ENCODE data around the gene ARCN1.

ARCN1 gene

DNA sequence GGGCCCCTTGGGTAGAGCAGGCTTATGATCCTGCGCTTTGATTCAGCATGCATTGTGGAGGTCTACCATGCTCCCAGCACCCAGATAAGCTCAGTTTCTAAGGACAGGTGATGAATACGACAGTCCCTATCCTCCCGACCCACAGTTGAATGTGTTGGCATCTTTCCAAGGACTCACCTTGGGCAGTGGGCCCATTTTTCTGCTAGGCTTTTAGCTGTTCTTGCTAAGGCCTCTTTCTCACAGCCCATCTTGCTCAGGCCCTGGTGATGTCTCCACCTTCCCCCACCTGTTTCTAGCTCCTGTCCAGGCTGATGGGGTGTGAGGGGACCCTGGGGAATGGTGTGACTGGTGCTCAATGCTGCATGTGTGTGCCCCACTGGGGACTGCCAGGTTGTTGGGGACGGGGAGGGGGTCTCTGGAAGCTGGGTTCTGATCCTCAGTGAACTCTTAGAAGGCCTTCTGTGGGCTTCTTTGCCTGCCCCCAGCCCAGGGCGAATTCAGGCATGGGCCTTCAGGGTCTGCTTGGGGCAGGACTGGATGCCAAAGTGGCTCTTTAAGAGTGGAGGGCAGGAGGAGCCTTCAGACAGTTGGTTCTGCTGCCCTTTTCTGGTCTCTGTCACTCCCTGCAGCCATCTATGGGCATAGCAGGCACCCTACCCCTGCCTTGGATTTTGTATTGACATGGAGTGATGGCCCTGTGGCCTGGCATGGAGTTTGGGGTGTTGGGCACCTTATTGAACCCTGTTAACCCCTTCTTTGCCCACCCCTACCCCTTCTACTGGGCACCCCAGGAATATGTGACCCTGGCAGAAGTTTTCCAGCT is 68.3 kb downstream of the ARCN1 start:
- no peak for DNase-seq

DNA sequence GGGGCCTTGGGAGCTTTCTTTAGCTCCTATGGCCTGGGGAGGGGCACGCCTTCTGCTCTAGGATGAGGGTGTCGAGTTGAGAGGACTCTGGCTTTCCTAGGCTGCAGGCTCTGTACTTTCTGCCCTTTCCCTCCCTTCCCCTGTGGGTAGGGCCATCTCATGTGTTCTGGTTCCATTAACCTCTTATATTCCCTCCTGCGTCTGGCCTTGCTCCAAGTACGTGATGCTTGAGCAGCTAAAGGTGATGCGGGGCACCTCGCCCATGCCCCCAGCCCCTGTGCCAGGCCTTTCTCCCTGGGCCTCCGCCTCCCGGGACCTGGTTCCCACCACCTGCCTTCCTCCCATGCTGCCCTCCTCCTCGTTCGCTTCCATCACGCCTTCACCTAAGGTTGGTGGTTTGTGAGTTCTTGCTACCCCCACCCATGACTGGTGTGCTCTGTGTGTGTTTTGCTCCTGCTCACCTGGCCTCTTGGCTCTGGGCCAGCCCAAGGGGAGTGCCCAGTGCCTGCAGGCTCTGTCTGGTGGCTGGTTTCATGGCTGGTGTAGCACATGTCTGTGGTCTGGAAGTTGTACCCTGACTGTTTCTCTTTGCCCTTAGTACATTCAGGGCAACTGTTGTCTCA is 69.3 kb downstream of the ARCN1 start:
- no peak for DNase-seq

DNA sequence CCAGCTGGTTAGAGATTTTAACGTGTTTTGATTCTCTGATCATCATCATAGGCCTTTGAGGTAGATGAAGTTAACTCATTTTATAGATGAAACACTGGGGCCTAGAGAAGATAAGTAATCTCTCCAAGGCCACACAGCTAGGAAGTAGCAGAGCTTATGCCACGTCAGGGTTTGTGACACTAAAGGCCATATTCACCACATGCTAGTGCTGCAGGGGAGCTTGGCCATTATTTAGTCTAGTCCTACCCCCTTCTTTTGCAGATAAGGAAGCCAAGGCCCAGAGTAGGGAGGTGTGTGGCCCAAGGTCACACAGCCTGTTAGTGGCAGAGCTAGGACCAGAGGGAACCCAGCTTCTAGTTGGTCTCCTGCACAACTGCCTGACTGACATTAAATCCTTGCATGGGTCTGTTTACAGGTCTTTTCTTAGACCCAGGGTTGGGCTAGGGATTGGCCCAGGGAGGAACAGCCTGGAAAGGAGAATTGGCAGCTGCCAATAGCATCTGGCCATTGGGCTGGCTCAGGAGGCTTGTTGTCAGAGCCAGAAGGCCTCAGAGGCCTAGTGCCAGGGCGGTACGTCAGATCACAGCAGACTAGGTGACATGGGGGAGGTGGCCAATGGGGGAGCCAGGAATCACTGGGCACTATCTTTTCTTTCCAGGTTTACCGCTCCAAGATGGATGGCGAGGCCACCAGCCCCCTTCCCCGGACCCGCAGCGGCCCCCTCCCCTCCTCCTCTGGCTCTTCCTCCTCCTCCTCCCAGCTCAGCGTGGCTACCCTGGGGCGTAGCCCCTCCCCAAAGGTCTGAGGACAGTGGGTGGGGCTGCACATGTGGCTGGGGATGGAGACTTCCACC is 71.2 kb downstream of the ARCN1 start:
- DNase-seq = no peak

DNA sequence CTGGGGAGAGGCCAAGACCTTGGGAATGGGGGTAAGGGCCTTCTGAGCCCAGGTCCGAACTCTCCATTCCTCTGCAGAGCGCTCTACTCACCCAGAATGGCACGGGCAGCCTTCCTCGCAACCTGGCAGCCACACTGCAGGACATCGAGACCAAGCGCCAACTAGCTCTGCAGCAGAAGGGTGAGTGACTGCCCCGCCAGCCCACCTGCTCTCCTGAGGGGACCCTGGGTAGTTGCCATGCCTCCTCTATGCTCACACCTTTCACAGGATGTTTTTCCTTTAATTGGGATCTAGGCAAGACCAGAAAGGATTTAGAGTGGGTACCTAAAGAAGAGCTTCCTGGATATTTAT is 71.8 kb downstream of the ARCN1 start:
- DNase-seq = no peak

DNA sequence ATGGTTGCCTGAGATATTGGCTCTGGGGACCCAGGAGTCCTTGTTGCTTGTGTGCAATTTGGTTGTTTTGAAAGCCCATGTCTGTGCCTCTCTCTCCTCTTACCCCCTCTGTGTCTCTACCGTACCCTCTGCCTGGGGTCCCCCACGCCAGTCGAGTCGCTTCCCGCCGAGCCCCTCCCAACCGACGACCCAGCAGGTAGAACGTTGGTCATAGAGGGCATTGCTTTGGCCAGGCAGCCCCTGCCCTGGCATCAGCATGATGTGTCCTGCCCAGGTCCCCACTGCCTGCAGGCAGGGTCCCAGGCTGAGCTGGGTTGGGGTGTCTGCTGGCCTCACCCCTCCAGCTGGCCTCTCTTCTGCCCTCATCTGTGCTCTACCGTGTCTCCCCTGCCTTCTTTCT is 72.3 kb downstream of the ARCN1 start:
- DNase-seq = no peak

DNA sequence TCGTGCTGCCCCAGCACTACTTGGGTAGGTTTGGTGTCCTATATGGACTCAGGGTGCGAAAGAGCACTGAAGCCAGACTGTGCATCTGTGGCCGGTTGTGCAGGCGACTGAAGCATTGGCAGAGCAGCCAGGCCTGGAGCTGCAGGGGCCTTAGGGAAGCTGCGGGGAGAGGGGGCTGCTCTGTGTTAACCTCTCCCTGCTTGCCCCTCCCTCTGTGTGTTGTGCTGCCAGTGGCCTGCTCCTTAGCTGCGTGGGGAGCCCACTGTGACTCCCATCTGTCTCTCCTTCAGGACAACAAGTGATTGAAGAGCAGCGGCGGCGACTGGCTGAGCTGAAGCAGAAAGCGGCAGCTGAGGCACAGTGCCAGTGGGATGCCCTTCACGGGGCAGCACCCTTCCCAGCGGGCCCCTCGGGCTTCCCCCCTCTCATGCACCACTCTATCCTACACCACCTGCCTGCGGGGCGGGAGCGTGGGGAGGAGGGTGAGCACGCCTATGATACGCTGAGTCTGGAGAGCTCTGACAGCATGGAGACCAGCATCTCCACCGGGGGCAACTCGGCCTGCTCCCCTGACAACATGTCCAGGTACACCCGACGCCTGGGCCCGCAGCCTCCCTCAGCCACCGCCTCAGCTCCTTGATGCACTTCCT is 73.0 kb downstream of the ARCN1 start:
- no peak for DNase-seq

DNA sequence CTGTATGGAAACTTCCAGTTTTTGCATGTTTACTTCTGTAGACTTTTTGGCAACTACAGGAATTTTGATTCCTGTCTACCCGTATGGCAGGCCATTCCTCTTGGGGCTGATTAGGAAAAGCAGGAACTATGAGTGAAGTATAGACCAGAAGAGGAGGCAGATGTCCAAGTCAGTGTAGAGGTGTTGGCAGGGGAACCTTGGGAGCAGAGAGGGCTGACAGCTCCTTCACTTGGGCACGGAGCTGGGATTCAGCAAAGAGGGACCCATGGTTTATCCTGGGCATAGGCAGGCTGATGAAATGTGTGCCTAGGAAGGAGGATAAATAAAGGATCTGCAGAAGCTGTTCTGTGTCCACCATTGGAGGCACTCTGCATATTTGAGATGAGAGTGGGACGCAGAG is 74.2 kb downstream of the ARCN1 start:
- DNase-seq = no peak

DNA sequence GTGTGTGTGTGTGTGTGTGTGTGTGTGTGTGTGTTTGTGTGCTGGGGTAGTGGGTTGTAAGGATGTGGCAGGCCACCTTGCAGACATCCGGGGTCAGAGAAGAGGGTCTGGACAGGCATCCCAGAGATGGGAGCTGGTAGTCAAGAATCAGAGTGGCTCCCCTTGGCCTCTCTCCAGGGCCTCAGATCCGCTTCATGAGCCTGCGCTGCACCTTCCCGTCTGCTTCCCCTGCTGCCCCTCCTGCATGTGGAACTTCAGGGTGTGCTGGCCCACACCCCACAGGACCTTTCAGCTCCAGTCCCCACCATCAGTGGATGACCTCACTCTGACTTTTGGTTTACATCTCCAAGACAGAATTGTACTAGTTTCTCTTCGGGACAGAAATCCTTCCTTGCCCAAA is 76.1 kb downstream of the ARCN1 start:
- no peak for DNase-seq

DNA sequence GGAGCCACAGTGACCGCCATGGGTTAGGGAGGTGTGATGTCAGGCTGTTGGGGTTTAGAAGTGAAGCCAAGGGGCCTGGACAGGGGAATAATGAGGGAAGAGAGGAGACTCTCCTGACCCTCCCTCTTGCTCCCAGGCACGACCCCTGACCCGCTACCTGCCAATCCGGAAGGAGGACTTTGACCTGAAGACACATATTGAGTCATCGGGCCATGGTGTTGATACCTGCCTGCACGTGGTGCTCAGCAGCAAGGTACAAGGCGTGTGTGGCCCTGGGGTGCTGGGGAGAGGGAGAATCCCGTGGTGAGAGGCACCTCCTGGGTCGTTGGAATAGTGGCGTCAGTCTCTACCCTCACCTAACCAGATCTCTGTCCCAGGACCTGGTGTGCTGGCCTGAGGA is 77.7 kb downstream of the ARCN1 start:
- DNase-seq = no peak

DNA sequence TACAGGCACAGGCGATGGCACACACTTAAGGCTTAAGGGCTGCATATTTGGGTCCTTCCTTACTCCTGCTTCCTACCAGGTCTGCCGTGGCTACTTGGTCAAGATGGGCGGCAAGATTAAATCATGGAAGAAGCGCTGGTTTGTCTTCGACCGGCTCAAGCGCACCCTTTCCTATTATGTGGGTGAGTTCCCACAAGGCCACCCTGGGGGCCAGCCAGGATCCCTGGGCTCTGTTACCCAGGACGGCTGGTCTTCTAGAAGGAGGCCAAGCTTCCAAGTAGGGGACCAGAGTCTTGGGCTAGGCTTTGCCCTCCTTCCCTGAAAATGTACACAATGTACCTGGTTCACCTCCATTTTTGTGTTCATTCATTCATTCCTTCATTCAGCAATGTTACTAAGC is 78.2 kb downstream of the ARCN1 start:
- no peak for DNase-seq

DNA sequence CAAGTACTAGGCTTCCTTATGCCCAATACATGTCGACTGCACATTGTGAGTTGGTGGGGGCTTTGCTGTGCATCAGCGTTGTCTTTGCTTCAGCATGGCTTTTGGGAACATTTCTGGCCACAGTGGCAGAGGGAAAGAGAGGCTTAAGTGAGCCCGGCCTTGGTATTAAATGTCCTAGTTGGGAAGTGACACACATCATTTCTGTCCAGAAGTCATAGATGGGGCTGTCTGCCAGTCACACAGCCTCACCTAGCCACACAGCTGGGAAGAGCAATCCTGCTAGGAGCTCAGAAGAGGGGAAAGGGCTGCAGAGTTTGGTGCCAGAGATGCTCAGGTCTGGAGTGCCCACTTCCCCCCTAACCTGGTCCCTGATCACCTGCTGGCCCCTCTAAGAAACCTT is 79.6 kb downstream of the ARCN1 start:
- no peak for DNase-seq

Measured in stimulated activated CD4-positive, alpha-beta T cell treated with anti-CD3 and anti-CD28 coated beads, Interleukin-1b, Interleukin-23, amount 100 ng/mL, for 48 hours (primary cell).